Measurements from ENCODE around the gene PCDHGA10.
A peak's percentile ranks its signal among the peaks of the same experiment; 100 is the strongest.
"Not testable (repeated sequence)": the region's sequence is repeated elsewhere in the genome, so short reads cannot be mapped to it uniquely, and the experiment has no call there.

PCDHGA10 gene

DNA sequence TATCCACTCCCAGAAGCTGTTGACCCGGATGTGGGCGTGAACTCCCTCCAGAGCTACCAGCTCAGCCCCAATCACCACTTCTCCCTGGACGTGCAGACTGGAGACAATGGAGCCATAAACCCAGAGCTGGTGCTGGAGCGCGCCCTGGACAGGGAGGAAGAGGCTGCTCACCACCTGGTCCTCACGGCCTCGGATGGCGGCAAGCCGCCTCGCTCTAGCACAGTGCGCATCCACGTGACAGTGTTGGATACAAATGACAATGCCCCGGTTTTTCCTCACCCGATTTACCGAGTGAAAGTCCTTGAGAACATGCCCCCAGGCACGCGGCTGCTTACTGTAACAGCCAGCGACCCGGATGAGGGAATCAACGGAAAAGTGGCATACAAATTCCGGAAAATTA is 19.5 kb upstream of the PCDHGA10 start:
- DNase-seq: no peak

GRCh38 chr5:141394401-141395187 is 18.2 kb upstream of the PCDHGA10 start:
- not testable (repeated sequence) for DNase-seq

- peak; percentile 44 for DNase-seq
Measured at GRCh38 chr5:141397756-141398551, 14.8 kb upstream of the PCDHGA10 start, which contains the start of gene PCDHGB5. Gene PCDHGB5 (plus strand): TSS chr5:141397947. CDS start chr5:141398128, 181 bp downstream.

- no peak for DNase-seq
Measured at GRCh38 chr5:141398608-141399007, 14.2 kb upstream of the PCDHGA10 start.

- DNase-seq: no peak
Measured at GRCh38 chr5:141399555-141400258, 13.1 kb upstream of the PCDHGA10 start.

DNA sequence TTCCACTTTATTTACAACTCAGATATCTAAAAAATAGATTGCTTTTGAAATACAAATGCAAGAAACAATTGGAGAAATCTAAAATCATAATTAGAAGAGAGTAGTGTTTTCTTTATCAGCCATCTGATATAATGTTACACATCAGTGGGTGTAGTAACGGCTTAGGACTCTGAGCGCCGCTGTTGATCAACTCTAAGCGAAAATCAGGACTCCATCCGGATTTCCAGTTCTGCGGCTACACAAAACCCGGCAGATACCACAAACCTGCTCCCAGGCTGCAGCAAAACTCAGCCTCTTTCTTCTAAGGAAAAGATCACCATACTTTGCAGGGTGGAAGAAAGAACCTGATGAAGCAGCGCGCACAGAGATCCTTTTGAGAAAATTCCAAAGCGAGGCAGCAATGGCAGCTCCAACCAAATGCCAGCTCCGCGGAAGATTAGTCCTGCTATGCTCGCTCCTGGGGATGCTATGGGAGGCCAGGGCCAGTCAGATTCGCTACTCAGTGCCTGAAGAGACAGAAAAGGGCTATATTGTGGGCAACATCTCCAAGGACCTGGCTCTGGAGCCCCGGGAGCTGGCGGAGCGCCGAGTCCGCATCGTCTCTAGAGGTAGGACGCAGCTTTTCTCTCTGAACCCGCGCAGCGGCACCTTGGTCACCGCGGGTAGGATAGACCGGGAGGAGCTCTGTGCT is 10.1 kb upstream of the PCDHGA10 start, which contains the start of gene PCDHGA9:
Gene PCDHGA9, plus strand, starts transcription at position 226 of the 691 bp plus-strand sequence. Its CDS starts 175 bp downstream, at position 401.
- DNase-seq: no peak

DNA sequence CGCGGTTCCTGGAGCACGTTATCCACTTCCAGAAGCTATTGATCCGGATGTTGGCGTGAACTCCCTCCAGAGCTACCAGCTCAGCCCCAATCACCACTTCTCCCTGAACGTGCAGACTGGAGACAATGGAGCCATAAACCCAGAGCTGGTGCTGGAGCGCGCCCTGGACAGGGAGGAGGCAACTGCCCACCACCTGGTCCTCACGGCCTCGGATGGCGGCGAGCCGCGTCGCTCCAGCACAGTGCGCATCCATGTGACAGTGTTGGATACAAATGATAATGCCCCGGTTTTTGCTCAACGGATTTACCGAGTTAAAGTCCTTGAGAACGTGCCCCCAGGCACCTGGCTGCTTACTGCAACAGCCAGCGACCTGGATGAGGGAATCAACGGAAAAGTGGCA is 9.4 kb upstream of the PCDHGA10 start:
- DNase-seq: no peak

- DNase-seq: not testable (repeated sequence)
Measured at GRCh38 chr5:141407790-141408505, 4.8 kb upstream of the PCDHGA10 start, which contains the start of gene PCDHGB6. Gene PCDHGB6 (plus strand): TSS chr5:141408021. CDS start chr5:141408203, 182 bp downstream.

DNA sequence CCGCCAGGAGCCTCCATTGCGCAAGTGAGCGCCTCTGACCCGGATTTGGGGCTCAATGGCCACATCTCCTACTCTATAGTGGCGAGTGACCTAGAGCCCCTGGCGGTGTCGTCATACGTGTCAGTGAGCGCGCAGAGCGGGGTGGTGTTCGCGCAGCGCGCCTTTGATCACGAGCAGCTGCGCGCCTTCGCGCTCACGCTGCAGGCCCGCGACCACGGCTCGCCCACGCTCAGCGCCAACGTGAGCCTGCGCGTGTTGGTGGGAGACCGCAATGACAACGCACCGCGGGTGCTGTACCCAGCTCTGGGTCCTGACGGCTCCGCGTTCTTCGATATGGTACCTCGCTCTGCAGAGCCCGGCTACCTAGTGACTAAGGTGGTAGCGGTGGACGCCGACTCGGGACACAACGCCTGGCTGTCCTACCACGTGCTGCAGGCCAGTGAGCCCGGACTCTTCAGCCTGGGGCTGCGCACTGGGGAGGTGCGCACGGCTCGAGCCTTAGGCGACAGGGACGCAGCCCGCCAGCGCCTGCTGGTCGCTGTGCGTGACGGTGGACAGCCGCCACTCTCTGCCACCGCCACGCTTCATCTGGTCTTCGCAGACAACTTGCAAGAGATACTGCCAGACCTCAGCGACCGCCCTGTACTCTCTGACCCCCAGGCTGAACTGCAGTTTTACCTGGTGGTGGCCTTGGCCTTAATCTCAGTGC is 3.0 kb upstream of the PCDHGA10 start:
- no peak for DNase-seq

DNA sequence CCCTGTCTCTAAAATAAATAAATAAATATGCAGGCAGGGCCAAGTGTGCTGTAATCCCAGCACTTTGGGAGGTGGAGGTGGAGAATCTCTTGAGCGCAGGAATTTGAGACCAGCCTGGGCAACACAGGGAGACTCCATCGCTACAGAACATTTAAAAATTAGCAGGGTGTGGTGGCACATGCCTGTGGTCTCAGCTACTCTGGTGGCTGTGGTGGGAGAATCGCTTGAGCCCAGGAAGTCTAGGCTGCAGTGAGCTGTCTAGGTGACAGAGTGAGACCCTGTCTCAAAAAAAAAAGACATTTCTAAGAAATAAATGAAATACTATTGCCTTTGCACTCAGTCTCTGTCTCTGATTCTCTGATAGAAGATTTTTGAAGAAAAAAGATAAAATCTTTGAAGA is 1.2 kb upstream of the PCDHGA10 start:
- no peak for DNase-seq

DNA sequence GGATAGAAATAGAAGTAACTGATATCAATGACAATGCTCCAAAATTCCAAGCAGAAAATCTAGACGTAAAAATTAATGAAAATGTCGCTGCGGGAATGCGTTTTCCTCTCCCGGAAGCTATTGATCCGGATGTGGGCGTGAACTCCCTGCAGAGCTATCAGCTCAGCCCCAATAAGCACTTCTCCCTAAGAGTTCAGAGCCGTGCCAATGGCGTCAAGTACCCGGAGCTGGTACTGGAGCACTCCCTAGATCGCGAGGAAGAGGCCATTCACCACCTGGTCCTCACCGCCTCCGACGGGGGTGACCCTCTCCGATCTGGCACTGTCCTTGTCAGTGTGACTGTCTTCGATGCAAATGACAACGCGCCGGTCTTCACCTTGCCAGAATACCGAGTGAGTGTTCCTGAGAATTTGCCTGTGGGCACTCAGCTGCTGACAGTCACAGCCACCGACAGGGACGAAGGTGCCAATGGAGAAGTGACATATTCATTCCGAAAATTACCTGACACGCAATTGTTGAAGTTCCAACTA is 818 bp downstream of the PCDHGA10 start:
- no peak for DNase-seq

GRCh38 chr5:141414548-141415274 is 1.9 kb downstream of the PCDHGA10 start:
- not testable (repeated sequence) for DNase-seq

DNA sequence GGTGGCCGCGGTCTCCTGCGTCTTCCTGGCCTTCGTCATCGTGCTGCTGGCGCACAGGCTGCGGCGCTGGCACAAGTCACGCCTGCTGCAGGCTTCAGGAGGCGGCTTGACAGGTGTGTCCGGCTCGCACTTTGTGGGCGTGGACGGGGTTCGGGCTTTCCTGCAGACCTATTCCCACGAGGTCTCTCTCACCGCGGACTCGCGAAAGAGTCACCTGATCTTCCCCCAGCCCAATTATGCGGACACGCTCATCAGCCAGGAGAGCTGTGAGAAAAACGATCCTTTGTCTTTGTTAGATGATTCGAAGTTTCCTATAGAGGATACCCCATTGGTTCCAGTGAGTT is 2.5 kb downstream of the PCDHGA10 start:
- DNase-seq: not testable (repeated sequence)

GRCh38 chr5:141417494-141418172 is 4.8 kb downstream of the PCDHGA10 start, which contains the start of gene PCDHGB7:
Gene PCDHGB7 (plus strand): TSS chr5:141417677. CDS start chr5:141417860, 183 bp downstream.
- peak; percentile 72 for DNase-seq

DNA sequence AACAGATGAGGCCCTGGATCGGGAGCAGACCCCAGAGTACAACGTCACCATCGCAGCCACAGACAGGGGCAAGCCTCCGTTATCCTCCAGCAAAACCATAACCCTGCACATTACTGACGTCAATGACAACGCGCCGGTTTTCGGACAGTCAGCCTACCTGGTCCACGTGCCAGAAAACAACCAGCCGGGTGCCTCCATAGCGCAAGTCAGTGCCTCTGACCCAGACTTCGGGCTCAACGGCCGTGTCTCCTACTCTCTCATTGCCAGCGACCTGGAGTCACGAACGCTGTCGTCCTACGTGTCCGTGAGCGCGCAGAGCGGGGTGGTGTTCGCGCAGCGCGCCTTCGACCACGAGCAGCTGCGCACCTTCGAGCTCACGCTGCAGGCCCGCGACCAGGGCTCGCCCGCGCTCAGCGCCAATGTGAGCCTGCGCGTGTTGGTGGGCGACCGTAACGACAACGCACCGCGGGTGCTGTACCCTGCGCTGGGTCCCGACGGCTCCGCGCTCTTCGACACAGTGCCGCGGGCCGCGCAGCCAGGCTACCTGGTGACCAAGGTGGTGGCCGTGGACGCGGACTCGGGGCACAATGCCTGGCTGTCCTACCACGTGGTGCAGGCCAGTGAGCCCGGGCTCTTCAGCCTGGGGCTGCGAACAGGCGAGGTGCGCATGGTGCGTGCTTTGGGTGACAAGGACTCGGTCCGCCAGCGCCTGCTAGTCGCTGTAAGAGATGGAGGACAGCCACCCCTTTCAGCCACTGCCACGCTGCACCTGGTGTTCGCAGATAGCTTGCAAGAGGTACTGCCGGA is 6.5 kb downstream of the PCDHGA10 start:
- no peak for DNase-seq

DNA sequence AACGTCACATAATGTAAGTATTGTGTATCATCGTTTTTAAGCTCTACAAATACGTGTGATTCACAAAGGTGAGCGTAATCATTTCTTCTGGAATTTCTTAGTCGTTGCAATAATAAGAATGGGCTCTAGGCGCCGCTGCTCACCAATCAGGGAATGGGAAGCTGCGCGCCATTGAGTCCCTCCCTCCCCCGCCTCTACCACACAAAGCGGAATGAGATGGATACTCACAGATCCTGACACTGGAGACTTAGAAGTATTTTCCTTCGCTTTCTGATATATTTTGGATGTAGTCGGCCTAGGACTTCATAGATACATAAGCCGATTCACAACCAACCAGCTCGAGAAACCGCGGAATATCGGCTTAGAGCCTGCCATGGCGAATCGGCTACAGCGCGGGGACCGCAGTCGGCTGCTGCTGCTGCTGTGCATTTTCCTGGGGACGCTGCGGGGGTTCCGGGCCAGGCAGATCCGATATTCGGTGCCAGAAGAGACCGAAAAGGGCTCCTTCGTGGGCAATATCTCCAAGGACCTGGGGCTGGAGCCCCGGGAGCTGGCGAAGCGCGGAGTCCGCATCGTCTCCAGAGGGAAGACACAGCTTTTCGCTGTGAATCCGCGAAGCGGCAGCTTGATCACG is 8.2 kb downstream of the PCDHGA10 start, which contains the start of gene PCDHGA11:
Gene PCDHGA11, plus strand, starts transcription at position 197 of the 634 bp plus-strand sequence. Its CDS starts 177 bp downstream, at position 374.
- DNase-seq: no peak

DNA sequence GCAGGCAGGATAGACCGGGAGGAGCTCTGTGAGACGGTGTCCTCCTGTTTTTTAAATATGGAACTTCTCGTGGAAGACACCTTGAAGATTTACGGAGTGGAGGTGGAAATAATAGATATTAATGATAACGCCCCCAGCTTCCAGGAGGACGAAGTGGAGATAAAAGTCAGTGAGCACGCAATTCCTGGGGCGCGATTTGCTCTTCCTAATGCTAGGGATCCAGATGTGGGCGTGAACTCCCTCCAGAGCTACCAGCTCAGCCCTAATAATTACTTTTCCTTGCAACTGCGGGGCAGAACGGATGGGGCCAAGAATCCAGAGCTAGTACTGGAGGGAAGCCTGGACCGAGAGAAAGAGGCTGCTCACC is 8.7 kb downstream of the PCDHGA10 start:
- no peak for DNase-seq

DNA sequence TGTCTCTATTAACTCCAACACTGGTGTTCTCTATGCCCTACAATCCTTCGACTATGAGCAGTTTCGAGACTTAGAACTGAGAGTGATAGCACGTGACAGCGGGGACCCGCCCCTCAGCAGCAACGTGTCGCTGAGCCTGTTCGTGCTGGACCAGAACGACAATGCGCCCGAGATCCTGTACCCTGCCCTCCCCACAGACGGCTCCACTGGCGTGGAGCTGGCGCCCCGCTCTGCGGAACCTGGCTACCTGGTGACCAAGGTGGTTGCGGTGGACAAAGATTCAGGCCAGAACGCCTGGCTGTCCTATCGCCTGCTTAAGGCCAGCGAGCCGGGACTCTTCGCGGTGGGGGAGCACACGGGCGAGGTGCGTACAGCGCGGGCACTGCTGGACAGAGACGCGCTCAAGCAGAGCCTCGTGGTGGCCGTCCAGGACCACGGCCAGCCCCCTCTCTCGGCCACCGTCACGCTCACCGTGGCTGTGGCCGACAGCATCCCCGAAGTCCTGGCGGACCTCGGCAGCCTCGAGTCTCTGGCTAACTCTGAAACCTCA is 10.0 kb downstream of the PCDHGA10 start:
- no peak for DNase-seq

All from kidney glomerular epithelial cell (primary cell).